ENCODE results near the gene DEDD2.
A peak's percentile ranks its signal among the peaks of the same experiment; 100 is the strongest.

Gene DEDD2

GRCh38 chr19:42226886-42227285 lies 9.4 kb upstream of the DEDD2 start:
- no peak for DNase-seq

- no peak for DNase-seq
Observed at GRCh38 chr19:42225718-42226292, 8.3 kb upstream of the DEDD2 start.

DNA sequence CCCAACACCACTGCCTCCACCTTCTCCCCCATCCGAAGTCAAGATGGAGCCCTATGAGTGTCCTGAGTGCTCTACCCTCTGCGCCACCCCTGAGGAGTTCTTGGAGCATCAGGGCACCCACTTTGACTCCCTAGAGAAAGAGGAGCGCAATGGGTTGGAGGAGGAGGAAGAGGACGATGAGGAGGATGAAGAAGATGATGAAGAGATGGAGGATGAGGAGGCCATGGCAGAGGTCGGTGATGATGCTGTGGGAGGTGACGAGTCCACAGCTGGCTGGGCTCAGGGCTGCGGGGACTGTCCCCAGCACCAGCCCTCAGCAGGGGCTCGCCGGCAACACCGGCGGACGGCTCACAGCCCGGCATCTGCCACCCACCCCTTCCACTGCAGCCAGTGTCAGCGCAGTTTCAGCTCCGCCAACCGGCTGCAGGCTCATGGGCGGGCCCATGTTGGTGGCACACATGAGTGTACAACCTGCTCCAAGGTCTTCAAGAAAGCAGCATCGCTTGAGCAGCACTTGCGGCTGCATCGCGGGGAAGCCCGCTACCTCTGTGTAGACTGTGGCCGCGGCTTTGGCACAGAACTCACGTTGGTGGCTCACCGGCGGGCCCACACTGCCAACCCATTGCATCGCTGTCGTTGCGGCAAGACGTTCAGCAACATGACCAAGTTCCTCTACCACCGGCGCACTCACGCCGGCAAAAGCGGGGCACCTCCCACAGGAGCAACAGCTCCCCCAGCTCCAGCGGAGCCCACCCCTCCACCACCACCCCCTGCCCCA lies 7.7 kb upstream of the DEDD2 start:
- DNase-seq: no peak

DNA sequence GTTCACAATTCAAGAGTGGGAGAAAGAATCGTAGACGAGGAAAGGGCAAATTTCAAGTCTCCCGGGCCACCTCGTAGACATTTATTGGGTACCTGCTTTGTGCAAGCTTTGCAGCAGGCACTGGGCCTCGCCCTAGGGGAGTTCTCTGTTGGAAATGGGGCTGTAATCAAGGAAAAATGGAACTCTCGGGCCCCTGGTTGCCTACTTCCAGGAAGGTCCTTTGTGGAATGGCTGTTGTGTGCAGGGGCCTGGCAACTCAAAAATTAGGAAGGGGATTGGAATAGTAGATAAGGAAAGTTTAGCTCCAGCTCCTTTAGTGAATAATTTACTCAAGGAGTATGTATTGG lies 3.2 kb upstream of the DEDD2 start:
- DNase-seq: no peak

DNA sequence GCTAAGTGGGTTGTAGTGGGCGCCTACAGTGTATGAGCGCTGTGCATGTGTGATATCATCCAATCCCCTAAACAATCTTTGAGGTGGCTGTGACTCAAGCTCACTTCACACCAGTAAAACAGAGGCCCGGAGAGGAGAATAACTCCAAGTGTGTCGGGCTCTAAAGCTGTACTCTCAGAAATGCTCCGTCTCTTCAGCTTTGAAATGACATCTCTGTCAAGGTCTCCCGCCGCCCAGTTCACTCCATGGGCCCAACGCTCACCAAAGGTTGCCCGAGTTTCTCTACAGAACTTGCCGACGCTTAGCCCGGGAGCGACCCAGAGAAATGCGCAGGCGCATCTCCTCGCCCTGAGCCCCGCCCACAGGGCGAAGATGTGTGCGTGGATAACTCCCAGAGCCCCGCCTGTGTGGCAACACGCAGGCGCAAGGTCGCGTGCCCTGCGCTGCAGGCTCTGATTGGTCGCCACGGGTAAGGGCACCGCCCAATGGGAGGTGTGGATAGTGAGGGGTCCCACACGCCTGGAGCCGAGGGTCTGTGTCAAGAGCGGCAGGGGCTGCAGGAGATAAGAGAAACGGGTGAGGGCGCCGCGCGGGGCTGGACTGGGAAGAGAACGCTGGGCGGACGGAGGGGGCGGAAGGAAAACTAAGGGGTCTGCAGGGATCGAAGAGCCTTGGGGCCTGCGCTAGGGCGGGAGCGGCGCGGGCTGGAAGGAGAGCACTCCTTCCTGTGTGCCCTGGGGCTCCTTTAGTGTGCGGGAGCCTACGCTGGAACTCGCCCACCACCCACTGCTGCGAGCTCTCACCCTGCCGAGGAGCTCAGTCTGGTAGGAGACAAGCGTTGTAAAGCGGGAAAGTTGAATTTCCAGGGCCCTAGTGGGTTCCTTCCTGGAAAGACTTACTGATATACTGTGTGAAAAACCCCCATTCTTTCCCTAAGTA lies 2.6 kb upstream of the DEDD2 start, which contains the start of gene ZNF526:
Gene ZNF526, plus strand, starts transcription at position 501 of the 939 bp plus-strand sequence. CDS start 4,092 bp downstream, outside the sequence.
- peak; percentile 98 for DNase-seq

DNA sequence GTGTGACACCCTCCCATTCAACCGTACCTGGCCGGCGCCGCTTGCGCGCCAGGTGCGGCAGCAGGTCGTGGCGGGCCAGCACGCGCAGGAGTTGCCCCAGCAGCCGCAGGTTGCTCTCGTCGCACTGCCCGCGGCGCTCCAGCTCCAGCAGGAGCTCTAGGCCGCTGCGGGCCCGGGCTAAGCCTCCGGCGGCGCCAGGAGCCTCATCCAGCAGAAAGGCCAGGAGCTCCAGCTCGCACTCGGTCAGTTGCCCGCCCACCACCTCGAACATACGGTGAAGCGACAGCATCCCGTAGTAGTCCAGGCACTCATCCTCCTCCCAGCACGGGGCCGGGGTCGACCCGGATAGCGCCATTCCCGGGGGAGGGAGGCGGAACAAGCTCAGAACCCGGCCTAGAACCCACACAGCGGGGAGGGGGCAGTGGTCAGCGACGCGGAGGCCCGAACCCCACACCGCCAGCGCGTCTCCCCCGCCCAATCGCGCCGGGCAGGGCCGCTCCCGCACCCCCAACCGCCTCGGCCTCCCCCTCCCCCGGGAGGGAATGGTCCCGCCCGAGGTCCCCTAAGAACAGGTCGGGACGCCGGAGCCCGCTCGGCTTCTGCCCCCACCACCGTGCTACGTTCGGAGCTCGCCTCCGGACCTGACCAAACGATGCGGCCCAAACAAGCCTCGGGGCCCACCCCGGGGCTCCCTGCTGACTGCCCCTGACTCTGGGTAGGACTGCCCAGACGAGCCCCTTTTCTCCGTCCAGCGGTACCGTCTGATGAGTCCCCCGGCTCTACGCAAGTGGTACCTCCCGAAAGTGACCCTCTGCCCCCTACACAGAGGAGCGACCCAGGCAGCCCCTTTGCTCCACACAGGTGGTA lies 591 bp downstream of the DEDD2 start:
- DNase-seq: no peak

- no peak for DNase-seq
Observed at GRCh38 chr19:42214810-42215485, 2.5 kb downstream of the DEDD2 start.

GRCh38 chr19:42212886-42213285 lies 4.6 kb downstream of the DEDD2 start:
- DNase-seq: no peak

DNA sequence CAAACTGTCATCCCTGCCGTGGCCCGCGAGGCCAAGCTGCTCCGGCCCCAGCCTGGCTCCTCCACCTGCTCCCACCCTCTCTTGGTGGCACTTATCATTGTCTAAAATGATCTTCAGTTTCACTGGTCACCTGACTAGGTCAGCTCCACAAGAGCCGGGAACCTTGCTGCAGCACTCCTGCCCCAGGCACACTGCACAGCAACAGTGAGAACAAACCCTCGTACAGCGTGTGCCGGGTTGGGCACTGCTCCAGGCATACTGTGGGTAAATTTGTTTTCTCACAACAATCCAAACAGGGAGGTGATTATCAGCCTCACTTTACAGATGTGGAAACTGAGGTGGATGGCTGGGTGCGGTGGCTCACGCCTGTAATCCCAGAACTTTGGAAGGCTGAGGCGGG lies 8.9 kb downstream of the DEDD2 start:
- no peak for DNase-seq

DNA sequence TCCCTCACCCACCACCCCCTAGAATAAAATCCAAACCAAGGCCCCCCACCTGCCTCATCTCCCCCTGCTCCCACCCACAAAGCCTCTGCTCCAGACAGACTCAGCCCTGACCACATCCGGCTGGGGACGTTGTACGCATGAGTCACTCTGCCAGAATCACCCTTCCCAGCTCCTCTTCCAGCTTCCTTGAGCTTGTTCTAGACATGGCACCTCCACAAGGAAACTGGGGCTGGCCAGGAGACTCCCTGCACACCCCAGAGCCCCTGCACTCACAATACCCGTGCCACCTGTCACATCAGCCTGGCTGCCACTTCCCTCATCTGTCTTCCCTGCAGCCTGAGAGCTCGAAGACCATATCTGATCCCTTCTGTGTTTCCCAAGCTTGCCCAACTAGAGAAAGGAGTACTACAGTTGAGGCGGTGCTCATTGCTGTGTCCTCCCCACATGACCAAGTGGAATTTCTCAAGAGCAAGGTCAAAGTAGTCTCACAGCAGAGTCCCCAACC lies 9.7 kb downstream of the DEDD2 start:
- DNase-seq: no peak

DNA sequence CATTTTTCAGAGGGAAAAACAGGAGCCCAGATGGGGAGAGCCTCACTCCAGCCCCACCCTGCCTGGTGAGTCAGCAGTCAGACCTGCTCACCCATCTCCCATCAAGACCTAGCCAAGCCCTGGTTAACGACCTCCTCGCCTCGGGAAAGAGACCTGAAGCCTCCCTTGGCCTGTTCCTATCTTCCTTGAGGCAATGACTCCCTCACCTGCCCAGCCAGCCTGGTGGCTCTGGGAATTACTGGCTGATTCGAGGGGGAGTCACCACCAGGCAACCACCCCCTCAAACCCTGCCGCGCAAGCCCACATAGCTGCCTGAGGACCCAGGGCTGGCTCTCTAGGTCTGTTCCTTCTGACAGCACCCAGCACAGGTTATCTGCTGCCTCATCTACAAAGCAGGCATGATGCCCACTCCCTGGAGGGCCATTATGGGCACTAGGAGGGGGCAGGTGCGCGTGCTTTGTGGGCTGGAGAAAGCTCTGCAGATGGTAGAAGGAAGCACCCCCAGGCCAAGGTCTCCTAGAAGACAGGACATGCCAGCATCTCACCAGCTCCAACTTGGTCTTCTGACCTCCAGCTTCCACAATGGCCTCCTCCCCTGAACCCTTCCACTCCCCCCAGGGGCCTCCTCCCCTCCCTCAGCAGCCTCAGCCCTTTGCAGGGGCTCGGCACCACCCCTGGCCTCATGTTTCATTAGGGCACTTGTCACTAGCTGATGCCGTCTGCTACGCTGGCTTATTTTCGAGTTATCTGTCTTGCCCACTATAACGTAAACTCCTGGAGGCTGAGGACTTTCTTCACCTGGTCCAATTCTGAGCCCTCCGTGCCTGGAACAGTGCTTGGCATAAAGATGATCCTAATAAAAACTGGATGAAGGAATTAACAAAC lies 10.4 kb downstream of the DEDD2 start:
- no peak for DNase-seq

DNA sequence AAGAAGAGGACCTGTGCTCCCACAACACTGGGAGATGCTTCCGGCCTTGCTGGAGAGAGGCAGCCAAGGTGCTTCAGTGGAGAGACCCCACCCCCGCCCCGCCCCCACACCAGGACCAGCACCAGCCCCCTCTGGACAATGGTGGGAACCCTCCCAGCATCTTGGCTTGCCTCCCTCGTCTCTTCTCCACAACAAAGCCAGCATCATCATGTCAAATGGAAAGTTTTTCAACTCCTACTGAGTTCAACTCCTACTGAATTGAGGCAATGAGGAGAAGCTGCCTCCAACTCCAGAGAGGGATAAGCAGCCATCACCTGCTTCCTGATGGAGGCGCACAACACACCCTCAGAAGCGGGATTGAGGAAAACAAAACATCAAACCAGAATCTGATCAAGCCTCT lies 12.8 kb downstream of the DEDD2 start:
- DNase-seq: no peak

DNA sequence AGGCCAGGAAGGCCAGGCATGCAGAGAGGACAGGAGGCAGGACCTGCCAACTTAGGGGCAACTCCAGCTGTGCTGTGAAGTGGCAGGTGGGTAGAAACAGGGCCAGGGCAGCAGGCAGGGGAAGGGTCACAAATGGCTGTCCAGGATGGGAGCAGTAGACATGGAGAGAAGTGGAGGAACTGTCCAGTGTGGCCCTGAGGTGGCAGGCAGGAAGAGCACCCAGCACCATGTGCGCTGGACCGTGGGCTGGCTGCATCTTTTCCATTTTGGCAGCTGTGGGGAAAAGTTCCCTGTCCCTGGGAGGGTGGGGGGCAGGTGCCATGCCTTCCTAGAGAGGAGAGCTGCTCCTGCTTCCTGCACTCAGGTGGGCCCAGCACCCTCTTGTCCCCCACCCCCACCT lies 13.8 kb downstream of the DEDD2 start:
- no peak for DNase-seq

DNA sequence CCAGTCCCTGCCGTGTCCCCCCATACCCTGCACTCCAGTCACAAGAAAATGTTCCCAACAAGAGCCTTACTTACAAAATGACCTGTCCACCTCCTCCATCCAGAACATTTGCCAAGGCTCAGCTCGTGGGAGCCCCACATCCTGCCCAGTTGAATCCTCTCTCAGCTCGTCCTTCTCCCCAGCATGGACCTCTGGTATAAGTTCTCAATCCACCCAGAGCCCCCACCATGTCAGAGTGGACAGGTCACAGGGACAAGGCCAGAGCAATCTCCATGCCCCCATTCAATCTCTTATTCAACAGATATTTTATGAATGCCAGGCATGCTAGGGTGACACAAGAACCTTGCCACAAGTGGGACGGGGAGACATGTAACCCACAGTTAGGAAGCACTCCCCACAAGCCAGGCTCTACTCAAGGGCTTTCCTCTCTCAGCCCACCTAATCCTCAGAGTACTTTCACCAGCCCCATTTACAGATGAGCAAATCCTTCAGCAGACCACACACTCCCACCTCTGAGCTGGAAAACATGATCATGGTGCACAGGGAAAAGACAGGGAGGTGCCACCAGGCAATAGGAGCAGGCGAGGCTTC lies 15.1 kb downstream of the DEDD2 start:
- DNase-seq: no peak

DNA sequence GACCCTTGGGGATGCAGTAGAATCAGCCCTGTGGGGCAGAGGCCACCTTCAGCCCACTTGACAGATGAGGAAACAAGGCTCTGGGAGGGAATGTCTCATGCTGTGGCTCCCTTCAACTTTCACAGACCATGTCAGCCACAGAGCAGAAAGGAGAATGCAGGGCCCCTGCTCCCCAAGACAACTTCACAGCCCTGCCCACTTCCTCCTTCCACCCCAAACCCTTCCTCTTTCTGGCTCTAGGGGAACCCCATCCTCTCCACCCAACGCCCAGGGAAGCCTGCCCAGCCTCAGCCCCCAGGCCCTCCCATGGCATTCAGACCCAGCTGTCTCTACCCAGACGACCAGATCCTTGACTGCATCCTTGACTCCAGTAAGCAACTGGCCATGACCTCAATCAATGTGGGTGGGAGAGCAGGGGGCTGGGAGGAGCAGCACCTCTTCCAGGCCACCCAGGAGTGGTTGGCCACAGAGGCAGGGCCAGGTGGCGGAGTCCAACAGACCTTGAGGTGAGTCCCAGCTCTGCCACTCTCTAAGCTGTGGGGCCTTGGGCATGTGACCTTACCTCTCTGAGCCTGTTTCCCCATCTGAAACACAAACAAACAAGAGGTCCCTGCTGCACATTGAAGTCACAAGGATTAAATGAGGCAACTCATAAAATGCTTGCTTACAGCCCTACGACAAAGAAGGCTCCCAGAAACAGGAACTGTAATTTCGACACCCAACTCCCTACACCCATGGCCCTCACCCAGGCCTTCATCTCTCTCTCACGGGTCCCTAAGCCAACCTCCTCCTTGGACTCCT lies 15.8 kb downstream of the DEDD2 start:
- DNase-seq: peak; percentile 76

- no peak for DNase-seq
Observed at GRCh38 chr19:42200116-42200715, 17.3 kb downstream of the DEDD2 start.

GRCh38 chr19:42199440-42200115 lies 17.9 kb downstream of the DEDD2 start:
- peak; percentile 74 for DNase-seq

DNA sequence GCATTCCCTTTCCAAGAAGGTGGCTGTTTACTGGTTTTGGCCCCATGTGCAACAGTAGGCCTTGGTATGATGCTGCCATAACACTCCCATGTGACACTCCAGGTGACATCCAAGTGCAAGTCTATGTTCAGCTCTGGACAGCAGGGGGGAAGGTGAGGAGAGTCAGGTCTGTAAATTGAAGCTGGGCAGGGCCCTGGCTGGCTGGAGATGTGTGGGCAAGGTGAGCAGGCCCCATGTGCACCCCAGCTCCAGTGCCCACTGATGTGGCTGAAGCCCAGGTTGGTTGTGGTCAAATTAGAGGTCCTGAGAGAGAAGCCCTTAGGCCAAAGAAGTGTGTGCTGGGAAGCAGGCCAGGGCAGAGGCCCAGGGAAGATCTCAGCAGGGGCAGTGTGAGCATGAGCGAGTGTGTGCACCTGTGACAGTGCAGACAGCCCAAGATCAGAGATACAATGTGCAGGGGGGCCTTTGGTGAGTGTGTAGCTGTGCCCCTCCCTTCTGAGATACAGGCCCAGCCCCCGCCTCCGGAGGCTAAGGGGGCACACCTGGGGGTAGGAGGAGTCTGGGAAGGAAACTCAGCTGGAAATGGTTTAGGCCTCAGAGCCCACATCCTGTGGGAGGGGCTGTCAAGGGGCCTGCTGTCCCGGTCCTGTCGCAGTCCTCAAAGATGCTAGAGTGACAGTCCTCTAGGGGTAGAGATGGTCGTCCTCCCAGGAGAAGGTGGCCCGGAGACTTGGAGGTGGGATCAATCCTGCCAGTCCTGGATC lies 18.6 kb downstream of the DEDD2 start:
- peak; percentile 87 for DNase-seq
